ENCODE measurements around the gene AICDA.

The AICDA gene

DNA sequence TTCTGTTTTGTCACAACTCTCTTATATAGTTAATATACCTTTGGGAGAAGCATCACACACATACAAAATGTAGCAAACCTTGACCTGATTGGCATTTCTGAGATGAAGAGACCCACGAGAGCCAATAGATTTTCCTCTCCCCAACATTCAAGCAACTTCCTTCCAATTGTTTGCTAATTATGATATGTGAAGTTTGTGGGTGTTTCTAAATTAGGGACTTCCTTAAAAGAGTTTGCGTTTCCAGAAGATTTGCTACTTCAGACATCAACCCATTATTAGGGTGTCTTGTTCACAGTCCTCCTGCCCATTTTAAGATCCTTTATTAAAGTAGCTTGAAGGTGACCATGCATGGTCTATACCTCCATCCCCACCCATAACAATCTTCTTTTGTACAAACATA lies 9.4 kb downstream of the AICDA start:
- no peak for TF ChIP-seq ZNF8 (CRISPR knock-in tag; IDR thresholded peaks at IDR 0.05)
- TF ChIP-seq, protein P1, sequence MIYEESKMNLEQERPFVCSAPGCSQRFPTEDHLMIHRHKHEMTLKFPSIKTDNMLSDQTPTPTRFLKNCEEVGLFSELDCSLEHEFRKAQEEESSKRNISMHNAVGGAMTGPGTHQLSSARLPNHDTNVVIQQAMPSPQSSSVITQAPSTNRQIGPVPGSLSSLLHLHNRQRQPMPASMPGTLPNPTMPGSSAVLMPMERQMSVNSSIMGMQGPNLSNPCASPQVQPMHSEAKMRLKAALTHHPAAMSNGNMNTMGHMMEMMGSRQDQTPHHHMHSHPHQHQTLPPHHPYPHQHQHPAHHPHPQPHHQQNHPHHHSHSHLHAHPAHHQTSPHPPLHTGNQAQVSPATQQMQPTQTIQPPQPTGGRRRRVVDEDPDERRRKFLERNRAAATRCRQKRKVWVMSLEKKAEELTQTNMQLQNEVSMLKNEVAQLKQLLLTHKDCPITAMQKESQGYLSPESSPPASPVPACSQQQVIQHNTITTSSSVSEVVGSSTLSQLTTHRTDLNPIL (CRISPR knock-in tag; IDR thresholded peaks at IDR 0.05; ENCODE audit: low read depth), result no peak
- no peak for TF ChIP-seq ZFP3 (CRISPR knock-in tag; IDR thresholded peaks at IDR 0.05)
- no peak for TF ChIP-seq RARB (CRISPR knock-in tag; IDR thresholded peaks at IDR 0.05)
- no peak for TF ChIP-seq ZC3H10 (CRISPR knock-in tag; IDR thresholded peaks at IDR 0.05)
- TF ChIP-seq, protein P2, sequence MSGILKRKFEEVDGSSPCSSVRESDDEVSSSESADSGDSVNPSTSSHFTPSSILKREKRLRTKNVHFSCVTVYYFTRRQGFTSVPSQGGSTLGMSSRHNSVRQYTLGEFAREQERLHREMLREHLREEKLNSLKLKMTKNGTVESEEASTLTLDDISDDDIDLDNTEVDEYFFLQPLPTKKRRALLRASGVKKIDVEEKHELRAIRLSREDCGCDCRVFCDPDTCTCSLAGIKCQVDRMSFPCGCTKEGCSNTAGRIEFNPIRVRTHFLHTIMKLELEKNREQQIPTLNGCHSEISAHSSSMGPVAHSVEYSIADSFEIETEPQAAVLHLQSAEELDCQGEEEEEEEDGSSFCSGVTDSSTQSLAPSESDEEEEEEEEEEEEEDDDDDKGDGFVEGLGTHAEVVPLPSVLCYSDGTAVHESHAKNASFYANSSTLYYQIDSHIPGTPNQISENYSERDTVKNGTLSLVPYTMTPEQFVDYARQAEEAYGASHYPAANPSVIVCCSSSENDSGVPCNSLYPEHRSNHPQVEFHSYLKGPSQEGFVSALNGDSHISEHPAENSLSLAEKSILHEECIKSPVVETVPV (CRISPR knock-in tag; IDR thresholded peaks at IDR 0.05), result no peak
- TF ChIP-seq BACH2 (CRISPR knock-in tag; IDR thresholded peaks at IDR 0.05; ENCODE audit: borderline replicate concordance), result no peak
- TF ChIP-seq, protein P3, sequence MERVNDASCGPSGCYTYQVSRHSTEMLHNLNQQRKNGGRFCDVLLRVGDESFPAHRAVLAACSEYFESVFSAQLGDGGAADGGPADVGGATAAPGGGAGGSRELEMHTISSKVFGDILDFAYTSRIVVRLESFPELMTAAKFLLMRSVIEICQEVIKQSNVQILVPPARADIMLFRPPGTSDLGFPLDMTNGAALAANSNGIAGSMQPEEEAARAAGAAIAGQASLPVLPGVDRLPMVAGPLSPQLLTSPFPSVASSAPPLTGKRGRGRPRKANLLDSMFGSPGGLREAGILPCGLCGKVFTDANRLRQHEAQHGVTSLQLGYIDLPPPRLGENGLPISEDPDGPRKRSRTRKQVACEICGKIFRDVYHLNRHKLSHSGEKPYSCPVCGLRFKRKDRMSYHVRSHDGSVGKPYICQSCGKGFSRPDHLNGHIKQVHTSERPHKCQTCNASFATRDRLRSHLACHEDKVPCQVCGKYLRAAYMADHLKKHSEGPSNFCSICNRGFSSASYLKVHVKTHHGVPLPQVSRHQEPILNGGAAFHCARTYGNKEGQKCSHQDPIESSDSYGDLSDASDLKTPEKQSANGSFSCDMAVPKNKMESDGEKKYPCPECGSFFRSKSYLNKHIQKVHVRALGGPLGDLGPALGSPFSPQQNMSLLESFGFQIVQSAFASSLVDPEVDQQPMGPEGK (CRISPR knock-in tag; IDR thresholded peaks at IDR 0.05; ENCODE audit: borderline replicate concordance), result no peak
- no peak for TF ChIP-seq ZNF70 (CRISPR knock-in tag; IDR thresholded peaks at IDR 0.05)
- TF ChIP-seq ZFP30 (CRISPR knock-in tag; IDR thresholded peaks at IDR 0.05), result no peak
- TF ChIP-seq TCF4 (CRISPR knock-in tag; IDR thresholded peaks at IDR 0.05; ENCODE audit: borderline replicate concordance), result no peak
- TF ChIP-seq TOX (CRISPR knock-in tag; IDR thresholded peaks at IDR 0.05; ENCODE audit: borderline replicate concordance), result no peak
- TF ChIP-seq GLIS3 (CRISPR knock-in tag; IDR thresholded peaks at IDR 0.05), result no peak
- TF ChIP-seq ESRRG (CRISPR knock-in tag; IDR thresholded peaks at IDR 0.05), result no peak
- TF ChIP-seq SNAI2 (CRISPR knock-in tag; IDR thresholded peaks at IDR 0.05), result no peak
- no peak for ATAC-seq

DNA sequence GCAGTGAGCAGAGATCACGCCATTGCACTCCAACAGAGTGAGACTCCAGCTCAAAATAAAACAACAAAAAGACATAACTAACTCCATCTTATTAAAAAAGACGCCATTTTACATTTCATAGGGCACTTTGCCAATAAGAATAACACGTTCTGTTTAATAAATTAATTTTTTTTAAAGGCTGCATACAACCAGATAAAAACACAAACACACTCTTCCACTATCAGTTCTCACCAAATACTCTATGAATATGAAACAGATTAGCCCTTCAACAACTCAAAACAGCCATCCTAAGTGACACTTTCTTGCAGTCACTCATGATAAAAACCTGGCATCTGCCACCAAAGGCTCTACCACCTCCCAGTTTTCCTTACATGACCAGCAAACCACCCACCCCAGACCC lies 16.1 kb downstream of the AICDA start:
- ATAC-seq, result no peak
- TF ChIP-seq, protein P4, sequence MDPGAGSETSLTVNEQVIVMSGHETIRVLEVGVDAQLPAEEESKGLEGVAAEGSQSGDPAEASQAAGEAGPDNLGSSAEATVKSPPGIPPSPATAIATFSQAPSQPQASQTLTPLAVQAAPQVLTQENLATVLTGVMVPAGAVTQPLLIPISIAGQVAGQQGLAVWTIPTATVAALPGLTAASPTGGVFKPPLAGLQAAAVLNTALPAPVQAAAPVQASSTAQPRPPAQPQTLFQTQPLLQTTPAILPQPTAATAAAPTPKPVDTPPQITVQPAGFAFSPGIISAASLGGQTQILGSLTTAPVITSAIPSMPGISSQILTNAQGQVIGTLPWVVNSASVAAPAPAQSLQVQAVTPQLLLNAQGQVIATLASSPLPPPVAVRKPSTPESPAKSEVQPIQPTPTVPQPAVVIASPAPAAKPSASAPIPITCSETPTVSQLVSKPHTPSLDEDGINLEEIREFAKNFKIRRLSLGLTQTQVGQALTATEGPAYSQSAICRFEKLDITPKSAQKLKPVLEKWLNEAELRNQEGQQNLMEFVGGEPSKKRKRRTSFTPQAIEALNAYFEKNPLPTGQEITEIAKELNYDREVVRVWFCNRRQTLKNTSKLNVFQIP (CRISPR knock-in tag; IDR thresholded peaks at IDR 0.05; ENCODE audit: borderline replicate concordance, low read depth), result no peak
- TF ChIP-seq, protein P1 (CRISPR knock-in tag; IDR thresholded peaks at IDR 0.05; ENCODE audit: low read depth), result no peak
- TF ChIP-seq PPARA (CRISPR knock-in tag; IDR thresholded peaks at IDR 0.05; ENCODE audit: borderline replicate concordance) (no peak), ZC3H10 (CRISPR knock-in tag; IDR thresholded peaks at IDR 0.05) (no peak), TOX (CRISPR knock-in tag; IDR thresholded peaks at IDR 0.05; ENCODE audit: borderline replicate concordance) (no peak), ZNF565 (CRISPR knock-in tag; conservative IDR thresholded peaks at IDR 0.05; ENCODE audit: low read depth) (no peak), SNAI2 (CRISPR knock-in tag; IDR thresholded peaks at IDR 0.05) (no peak), RARB (CRISPR knock-in tag; IDR thresholded peaks at IDR 0.05) (no peak), ZNF70 (CRISPR knock-in tag; IDR thresholded peaks at IDR 0.05) (no peak), GLIS3 (CRISPR knock-in tag; IDR thresholded peaks at IDR 0.05) (no peak), ZNF8 (CRISPR knock-in tag; IDR thresholded peaks at IDR 0.05) (no peak), TCF4 (CRISPR knock-in tag; IDR thresholded peaks at IDR 0.05; ENCODE audit: borderline replicate concordance) (no peak), ZFP30 (CRISPR knock-in tag; IDR thresholded peaks at IDR 0.05) (no peak), ZFP3 (CRISPR knock-in tag; IDR thresholded peaks at IDR 0.05) (no peak)
- TF ChIP-seq, protein P3 (CRISPR knock-in tag; IDR thresholded peaks at IDR 0.05; ENCODE audit: borderline replicate concordance), result no peak
- TF ChIP-seq, protein P2 (CRISPR knock-in tag; IDR thresholded peaks at IDR 0.05), result no peak
- TF ChIP-seq, protein P5, sequence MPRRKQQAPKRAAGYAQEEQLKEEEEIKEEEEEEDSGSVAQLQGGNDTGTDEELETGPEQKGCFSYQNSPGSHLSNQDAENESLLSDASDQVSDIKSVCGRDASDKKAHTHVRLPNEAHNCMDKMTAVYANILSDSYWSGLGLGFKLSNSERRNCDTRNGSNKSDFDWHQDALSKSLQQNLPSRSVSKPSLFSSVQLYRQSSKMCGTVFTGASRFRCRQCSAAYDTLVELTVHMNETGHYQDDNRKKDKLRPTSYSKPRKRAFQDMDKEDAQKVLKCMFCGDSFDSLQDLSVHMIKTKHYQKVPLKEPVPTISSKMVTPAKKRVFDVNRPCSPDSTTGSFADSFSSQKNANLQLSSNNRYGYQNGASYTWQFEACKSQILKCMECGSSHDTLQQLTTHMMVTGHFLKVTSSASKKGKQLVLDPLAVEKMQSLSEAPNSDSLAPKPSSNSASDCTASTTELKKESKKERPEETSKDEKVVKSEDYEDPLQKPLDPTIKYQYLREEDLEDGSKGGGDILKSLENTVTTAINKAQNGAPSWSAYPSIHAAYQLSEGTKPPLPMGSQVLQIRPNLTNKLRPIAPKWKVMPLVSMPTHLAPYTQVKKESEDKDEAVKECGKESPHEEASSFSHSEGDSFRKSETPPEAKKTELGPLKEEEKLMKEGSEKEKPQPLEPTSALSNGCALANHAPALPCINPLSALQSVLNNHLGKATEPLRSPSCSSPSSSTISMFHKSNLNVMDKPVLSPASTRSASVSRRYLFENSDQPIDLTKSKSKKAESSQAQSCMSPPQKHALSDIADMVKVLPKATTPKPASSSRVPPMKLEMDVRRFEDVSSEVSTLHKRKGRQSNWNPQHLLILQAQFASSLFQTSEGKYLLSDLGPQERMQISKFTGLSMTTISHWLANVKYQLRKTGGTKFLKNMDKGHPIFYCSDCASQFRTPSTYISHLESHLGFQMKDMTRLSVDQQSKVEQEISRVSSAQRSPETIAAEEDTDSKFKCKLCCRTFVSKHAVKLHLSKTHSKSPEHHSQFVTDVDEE (CRISPR knock-in tag; IDR thresholded peaks at IDR 0.05), result no peak
